Lung microvascular endothelial cell (primary cell): ENCODE results near the gene AKAP13. TPM values are rescaled to one million over a fixed set of nuclear protein-coding genes. Genes with fewer than 3 reads are reported as not detected.

Source experiments
- DNase-seq, 2 donors: peaks; one replicate each; pipeline versions ENCODE4 v3.0.0 to v3.0.0-alpha.2; 2010; ENCODE audit warnings: low read depth in 2 of 2
- total RNA-seq: library from RNA; depleted of rRNA; stranded (reverse); fragments of >200 nt; gene quantifications from 2 replicates; pipeline ENCODE4 v1.2.1, GENCODE V29; 2014

Gene AKAP13
- total RNA-seq, 1 donor from 2014 or later = 44.4 TPM

DNA sequence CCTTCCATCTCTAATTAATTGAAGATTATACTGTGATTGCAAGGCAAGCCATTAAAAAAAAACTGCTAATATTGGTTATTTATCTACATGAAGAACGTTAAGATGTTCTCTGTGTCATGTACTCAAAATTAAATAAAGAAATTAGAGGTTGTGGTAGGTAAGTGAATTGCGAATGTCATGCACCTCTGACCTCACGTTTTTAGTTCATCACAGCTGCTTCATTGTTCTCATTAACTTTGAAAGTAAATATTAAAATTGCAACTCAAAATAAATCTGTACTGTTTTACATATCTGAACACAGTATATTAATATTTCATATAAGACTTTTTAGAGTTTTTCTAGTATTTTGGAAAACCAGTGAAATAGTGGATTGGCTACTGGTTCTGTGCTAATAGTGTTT lies 320.4 kb downstream of the AKAP13 start:
- DNase-seq = no peak

DNA sequence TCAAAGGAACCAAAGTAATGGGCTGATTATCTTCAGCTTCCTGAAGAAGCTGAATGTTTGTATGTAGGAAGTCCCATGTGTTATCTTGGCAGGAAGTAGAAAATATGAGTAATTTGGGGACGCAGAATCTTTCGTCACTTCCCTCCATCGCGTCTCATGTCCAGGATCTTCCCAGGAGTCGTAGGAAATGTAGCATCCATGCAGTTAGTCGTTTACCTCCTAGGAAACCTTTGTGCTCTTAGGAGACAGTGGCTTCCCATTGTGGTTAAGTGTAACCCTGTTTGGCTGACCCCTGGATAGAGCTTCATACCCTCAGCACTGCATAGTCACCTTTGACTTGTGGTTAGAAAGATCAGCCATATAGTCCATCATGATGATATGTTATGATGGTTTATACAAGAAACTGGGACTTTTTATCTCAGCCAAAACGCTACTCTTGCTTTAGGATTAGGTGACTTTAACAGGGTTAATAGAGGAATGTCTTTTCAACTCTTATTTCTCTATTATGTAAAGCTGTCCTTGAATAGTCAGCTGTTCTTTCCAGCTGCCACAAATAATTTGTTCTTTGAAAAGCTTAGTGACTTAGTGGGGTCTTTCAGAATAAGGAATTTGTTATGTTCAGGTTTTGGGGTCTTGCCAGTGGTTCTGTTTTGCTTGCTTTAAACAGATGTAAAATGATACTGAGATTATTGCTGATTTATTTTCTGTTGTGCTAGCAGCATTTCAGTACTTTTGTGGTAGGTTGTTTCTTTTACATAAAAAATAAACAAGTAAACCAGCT lies 322.1 kb downstream of the AKAP13 start:
- DNase-seq = peak in 1 of 2 donors; percentile 97

DNA sequence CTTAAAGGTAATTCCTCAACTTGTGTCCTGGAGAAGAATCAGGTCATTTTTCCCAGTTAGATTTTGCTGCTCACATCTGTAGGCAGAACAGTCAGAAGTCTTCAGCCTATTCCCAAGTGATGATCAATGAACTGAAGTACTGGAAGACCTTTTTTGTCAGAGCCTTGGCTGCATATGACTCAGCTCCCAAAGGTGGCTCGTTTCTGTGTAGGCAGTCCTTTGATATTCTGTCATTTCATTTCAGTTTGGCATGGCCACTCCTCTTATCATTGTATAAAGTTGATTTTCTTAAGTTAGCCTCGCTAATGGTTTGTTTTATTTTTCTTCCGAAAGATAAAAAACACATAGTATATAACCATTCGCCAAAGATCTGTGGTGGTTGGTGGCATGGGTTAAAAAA lies 323.7 kb downstream of the AKAP13 start:
- no peak for DNase-seq

DNA sequence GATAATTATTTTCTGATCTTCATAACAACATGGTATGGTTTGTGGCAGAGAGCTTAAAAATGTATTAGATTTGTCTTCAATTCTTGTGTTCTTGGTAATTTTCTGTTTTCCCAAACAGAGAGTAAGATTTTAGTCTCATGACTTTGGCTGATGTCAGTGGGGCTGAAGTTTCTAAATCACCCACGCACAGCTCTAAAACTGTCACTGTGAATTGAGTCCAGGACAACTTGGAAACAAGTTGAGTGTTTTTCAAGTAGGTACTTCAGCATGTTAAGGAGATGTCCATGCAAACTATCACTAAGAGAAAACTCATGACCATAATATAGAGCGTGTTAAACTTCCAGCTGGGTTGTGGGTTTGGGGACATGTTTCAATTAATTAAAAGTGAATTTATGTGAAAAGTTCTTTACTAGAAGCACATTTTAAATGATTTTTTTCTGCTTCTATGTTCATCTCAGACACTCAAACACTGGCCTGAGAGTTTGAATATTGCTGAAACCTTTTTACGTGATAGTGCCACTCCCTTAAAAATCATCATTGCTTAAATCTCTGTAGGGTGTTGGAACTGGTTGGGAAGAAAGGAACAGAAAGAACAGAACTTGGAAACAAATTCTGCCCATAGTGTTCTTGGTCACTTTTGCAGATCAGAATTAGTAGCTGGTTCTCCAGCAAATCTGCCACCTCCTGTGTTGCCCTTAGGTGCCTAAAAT lies 324.5 kb downstream of the AKAP13 start:
- no peak for DNase-seq

DNA sequence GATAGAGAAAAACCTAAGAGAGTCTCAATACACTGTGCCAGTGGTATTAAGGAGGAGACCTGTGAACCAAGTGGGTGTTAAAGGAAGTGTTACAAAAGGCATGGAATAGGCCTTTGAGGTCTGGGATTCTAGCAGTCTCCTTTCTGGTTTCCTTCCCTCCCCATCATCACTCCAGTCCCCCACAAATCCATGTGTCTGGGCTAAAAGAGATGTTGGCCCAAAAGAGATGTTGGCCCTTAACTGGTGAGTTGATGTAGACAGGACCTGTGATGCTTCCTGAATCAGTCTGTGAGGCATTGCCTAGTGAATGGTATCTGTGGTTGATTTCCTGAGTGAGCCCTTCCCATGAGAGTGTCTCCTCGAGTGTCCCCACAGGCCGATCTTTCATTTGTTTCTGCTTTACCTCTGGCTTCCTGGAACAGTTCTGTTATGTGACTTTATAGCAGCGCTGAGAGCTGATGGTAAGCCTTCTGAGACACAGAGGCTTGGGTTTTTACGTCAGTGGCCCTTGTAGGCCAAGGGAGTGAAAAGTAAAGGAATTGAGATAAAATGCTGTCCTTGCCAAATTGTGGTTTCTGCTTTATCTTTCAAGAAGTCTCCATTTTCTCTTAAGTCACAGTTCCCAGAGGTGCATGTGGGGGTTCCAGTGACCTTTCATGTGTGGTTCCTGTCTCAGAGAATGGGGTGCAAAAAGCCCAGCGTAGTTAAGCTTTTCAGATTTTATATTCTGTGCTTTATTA lies 326.5 kb downstream of the AKAP13 start:
- DNase-seq = peak; percentile 34 to 74

DNA sequence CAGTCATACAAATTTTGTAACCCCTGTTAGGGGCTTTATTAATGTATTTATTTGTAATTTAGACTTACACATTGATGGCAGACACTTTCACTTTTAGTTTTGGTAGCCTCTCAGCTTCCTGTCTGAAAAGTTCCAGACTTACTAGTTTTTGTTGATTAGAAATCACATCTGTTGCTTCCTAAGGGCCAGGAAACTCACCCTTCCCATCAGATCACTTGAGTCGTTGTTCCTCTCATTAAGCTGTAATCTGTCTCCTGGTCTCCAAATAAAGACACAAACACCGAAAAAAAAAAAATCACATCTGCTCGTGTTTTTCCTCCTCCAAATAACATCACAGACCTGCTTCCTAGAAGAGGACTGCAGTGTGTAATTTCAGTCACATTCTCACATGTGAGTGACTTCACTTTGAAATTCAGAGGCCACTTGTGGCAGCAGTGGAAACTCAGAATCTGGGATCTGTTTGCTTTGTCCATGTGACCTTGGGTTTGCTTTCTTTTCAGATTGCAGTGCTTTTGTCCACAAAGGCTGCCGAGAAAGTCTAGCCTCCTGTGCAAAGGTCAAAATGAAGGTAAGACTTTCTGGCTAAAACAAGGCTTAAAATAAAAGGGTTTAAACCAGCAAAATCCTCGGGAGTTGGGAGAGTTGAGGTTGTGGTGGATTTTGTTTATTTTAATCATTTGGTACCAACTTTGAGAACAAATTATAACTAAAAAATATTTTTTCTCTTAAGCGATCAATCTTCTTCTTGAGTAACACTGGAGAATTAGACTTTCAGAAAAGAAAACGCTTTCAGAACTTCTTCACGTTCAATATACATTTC lies 327.3 kb downstream of the AKAP13 start:
- peak; percentile 61 to 96 for DNase-seq

DNA sequence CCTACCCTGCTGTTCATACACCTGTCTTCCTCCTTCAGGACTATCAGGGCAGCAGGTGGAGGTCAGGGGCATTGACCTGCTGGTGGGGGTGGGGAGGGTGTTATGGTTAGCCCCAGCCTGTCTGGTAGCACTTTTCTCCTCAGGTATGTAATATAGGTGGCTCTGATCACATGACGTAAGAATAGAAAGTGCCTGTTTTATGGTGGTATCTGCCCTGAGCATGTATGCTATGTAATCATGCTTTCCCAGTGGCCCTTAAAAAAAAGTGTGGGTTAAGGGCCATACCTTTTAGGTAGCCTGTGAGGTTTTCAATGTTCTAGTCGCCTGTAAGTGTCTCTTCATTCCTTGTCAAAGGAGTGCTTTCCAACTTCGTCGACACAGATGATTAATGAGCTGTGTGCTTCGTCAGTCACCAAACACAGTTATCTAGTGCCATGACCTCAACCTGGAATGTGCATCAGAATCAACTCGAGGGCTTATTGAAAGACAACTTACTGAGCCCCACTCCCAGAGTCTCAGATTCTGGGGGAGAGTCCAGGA lies 328.1 kb downstream of the AKAP13 start:
- DNase-seq = peak in 1 of 2 donors; percentile 49

DNA sequence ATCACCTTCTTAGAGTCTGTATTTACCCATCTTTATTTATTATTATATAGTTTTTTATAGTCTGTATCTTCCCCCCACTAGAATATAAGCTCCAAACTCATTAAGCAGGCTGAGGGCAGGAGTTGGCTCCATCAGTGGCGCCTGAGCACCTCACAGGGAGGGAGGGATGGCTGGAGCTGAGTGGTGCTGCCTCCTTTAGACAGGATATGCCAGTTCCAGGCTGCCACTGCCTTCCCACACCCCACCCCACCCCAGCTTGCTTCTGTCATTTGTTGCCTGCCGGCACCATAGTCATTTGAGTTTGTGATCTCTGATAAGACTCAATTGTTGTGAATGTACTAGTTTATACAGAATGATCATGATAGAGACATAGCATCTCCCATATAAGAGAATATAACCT lies 328.8 kb downstream of the AKAP13 start:
- DNase-seq = no peak

DNA sequence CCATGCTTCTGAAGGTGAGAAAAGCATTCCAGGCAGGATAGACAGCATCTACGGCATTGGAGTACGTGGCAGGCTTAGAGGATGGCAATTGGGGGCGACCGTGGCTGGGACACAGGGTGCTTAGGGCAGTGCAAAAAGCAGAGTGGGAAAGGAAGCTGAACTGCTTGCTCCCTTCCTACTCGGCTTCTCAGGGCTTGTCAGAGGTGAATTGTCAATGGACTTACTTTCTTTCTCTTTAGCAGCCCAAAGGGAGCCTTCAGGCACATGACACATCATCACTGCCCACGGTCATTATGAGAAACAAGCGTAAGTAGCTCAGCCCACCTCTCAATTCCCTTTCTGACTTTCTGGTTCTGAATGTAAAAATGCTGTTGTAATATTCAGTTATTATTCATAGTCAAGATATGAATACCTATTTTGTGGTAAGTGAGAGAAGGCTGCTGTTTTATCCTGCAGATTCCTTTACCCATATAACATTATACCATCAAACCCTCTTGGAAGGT lies 330.0 kb downstream of the AKAP13 start:
- DNase-seq = no peak

DNA sequence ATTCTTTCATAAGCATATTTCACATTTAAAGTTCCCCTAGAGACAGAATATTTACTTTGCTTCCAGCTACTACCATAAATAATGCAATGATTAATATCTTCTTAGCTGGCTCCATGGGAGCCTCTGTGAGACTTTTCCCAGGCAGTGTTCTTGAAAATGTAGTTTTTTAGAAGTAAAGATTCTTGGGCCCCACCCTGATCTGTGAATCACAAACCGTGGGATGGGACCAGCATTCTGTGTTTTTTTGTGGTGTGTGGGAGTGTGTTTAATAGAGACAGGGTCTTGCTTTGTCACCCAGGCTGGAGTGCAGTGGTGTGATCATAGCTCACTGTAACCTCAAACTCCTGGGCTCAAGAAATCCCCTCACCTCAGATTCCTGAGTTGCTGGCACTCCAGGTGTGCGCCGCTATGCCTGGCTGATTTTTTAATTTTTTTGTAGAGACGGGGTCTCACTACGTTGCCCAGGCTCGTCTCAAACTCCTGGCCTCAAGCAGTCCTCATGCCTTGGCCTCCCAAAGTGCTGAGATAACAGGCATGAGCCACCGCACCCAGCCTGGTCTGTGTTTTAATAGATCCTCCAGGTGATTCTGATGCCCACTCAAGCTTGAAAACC lies 331.3 kb downstream of the AKAP13 start:
- no peak for DNase-seq

DNA sequence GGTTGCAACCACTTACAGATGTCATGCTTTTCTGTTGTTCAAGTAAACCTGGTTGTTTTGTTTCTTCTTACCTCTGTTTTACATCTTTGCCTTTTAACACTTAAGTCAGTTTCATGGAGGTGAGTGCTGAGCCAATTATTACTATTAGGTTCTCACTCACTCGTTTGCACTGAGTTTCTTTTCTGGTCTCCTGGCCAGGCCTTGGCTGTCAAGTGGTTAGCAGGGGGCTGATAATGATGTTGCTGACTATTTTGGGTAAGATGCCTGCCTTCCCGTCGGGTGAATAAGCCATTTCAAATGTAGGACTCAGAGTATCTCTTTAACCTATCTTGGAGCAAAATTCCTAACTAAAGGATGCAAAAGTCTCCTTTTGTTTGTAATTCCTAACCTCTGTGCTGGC lies 335.9 kb downstream of the AKAP13 start:
- no peak for DNase-seq

DNA sequence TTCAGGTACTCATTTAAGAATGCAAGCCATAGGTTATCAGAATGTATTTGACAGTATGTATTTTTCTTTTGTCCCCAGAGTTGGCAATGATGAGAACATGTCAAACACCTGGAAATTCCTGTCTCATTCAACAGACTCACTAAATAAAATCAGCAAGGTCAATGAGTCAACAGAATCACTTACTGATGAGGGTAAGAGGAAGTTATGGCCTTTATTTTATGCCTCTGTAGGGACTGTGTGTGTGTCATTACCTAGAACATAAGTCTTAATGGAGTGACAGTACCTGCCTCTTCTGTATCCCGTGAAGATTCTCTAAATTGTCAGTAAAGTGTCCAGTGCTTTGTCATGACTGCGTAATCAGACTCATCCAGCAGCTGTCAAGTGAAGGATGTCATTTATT lies 336.8 kb downstream of the AKAP13 start:
- no peak for DNase-seq

DNA sequence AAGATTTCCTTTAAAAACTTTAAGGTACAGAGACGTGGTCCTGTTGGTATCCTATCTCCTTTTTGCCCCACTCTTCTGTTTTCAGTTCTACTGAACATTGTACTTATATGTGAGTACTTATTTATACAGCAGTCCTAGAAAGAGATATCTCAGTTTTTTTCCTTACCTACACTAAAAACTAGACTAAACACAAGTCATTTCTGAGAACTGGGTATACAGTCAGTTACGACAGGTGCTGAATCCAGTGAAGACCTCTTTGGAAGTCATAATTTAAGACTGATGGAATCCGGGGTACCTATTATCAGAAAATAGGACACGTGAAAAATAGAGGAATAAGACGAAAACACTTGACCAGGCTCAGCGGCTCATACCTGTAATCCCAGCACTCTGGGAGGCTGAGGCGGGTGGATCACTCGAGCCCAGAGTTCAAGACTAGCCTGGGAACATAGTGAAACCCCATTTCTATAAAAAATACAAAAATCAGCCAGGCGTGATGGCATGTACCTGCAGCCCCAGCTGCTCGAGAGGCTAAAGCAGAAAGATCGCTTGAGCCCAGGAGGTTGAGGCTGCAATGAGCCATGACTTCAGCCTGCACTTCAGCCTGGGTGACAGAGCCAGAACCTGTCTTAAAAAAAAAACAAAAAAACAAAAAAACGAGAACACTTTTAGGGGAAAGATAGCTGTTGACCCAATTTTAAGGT lies 338.0 kb downstream of the AKAP13 start:
- DNase-seq = no peak

DNA sequence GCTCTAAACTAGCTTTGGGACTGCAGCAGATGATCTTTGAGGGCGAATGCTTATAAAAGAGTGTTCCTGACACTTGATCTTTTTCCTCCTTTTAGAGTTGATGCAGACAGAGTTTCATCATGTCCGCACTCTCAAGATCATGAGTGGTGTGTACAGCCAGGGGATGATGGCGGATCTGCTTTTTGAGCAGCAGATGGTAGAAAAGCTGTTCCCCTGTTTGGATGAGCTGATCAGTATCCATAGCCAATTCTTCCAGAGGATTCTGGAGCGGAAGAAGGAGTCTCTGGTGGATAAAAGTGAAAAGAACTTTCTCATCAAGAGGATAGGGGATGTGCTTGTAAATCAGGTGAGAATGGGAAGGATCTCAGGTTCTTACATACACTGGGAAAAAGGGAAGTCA lies 338.6 kb downstream of the AKAP13 start:
- DNase-seq = no peak

DNA sequence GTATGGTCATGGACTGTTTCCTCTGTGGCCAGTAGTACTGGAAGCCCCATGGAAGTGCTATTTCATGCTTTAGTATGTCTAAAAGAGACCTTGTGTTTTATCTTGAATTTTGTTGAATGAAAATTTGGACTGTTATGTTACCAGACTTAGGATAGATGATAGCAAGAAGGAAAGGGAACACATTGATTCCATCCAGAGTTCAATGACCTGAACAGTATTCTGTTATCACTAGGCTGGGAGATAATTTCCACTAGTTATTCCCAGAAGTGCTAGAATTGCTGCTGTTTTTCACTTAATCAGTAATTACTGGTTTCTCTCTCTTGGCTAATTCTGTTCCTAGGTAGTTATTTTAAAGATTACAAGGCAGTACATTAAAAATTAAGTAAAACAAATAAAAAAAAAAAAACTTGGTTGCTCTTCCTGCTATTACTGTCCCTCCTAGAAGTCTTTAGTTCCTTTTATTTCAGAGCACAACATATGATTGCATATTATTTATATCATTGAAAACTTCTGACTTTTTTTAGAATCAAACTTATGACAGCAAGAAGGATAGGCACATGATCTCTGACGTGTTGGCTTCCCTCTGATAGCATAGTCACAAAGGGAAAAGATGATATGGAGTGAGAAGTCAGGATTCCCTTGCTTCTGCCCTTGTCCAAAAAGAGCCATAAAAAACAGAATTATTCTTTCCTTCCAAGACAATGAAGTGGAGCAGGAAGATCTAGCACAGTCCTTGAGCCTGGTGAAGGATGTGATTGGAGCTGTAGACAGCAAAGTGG lies 342.2 kb downstream of the AKAP13 start:
- DNase-seq = no peak

DNA sequence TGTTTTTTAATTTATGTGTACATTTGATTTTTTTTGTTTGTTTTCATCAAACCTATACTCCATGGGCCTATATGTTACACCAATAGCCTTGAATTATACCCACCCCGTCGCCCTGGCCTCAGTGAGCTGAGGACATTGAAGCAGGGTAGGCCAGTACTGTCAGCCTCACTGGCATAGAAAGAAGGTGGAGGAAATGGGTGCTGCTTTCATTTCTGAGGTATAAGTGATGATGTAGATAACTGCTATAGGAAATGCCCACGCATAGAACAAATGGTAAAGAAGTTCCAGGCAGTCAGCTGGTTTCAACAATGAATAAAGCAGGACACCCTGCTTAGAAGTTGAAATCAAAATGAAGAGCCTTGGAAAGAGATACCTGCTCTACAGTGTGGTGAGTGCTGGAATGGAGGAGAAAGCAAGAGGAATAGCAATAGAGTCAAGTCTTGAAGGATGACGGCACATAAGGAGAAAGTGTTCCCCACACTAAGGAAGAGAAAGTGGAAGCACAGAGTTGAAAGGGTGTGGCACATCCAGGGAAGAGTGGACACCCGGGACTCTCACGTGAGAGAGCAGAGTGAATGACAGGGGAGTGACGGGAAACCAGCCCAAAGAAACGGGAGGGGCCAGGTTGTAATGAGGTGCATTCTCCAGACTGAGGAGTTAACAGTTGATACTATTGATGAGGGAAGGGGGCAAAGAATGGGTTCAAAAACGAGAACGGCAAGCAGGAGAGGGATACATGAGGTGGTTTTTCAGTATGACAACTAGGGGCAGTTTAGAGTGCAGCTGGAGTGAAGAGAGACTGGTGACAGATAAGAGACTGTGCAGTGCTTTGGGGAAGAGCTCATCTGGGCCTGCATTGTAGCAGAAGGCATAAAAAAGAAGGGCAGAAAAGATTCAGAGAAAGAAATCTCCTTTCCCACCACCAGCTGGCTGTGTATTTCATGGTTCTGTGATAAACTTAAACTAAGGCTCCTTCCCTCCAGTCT lies 343.9 kb downstream of the AKAP13 start:
- DNase-seq = no peak

DNA sequence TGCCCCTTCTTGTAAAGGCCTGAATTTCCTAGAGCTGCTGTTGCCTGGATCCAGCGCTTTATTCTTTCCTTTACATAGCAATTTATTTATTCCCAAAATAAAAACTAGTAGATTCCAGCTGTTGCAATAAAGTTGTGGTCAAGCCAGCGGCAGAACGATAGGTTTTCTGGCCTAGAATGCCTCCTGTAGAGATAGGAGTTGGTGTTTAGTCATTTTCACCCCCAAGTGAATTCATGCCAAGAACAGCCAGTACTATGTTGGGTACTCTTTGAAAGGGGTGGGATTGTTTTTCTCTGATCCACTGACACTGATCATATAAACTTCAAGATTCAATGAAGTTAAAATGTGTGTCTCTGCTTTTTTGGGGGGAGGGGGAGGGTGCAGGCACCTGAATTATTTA lies 344.6 kb downstream of the AKAP13 start:
- no peak for DNase-seq

DNA sequence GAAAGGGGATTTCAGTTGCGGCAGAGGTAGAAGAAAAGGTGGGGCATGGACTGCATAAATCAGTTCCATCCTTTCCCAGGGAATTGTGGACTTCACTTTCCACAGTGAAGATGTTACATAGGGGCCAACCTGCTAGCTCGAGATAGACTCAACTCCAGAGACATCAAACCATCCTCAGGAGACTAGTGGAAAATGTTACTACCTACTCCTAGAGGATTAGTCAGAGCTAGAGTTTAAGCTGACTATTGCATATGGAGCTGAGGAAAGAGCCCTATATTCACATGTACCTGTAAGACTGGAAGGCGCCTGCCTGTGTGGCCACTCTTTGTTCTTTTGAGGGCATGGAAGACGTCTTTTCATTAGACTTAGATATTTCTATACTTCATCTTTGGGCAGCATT lies 345.2 kb downstream of the AKAP13 start:
- no peak for DNase-seq
